Suppressor macrophage treated with lipopolysaccharide for 4 hours (primary cell): ENCODE results near the gene EPHA7.
A peak's percentile ranks its signal among the peaks of the same experiment; 100 is the strongest.

Source experiments
- DNase-seq: peaks from one replicate; pipeline ENCODE4 v3.0.0-alpha.2; 2020

The EPHA7 gene

DNA sequence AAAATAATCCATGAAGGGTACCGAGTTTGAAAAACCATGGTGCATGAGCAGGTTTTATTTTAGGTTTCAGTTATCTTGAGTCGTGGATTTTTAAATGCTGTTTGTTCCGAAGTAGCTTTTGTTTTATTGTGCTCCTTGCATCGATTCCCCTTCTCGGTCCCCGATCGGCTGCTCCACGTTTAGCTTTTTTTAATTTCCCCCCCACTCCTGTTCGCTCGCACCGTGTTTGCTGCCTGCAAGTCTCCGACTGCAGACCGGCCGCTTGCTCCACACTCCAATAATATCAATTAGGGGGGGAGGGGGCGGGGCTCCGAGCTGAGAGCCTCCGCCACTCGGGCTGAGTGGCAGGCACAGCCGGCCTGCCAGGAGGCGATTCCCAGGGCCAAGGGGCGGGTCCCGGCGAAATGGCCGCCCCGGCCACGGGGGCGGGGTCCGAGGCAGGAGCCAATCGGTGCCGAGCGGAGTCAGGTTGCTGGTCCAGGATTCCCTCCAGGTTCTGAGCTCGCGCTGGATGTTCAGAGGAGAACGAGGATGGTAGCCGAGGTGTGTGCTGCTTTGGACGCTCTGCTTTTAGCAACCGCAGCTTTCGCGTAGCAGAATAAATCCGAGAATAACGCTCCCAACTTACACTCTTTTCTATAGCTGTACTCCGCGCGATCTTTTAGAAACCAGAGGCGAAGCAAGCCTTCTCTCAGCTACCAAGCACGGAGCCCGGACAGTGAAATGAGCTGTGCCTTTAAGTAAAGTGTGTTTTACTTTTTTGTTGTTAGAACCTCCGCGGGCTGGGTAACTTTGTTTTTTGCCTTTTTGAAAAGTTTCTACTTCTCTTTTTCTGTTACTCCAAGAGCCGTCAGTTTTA is at the start of gene EPHA7:
Gene EPHA7, minus strand, starts transcription at position 256 of the 859 bp plus-strand sequence. Its CDS starts 218 bp downstream, at position 38.
- DNase-seq, result peak; percentile 60

DNA sequence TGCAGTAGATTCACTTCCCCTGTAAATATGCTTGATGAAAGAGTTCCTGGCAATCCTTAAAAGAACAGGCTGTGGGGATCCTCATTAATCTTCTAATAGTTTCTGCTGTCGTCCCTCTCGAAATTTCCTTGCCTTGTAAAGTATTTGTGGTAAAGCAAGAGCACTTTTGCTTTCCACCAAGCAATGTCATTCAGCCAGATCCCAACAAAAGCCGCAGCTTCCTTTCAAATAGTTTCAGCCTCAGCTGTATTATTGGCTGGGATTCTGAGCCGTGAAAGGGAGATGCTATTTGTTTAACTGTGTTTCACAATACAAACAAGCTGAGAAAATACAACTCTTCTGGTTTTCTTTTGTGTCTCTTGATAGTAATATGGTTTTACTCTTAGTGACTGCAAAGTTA is 48.9 kb upstream of the EPHA7 start:
- no peak for DNase-seq

DNA sequence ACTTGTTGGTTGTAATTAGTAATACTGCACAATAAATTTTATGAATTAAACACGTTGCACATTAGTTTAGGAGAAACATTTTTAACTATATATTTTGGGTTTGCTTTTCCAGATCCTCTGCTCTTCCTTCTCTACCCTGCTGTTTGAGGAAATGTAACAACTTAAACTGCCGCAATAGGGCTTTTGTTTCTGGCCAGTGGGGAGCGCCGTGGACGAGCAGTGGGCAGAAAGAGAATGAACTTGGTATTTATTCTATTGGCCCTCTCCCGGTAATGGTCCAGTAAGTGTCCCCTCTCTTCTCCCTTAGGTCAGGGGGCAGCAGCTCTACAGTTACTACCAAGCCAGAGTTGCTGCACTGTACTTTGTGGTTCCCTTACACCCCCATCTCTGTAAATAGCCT is 35.2 kb upstream of the EPHA7 start:
- DNase-seq, result no peak

DNA sequence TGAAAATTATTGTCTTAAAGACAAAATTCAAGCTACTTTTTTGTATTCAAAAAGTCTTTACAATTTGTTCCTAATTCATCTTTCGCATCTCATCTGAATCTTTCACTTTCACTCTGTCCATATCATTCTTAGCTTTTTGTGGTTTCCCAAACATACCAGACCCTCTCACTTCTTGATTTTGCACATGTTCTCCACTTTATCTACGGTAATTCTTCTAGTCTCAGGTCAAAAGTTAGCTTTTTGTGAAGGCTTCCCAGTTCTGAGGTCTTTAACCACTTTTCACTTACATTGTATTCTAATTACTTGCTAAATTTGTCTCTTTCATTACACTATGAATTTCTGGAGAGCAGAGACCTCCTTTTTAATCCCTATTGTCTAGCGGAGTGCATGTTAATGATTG is 34.6 kb upstream of the EPHA7 start:
- no peak for DNase-seq

DNA sequence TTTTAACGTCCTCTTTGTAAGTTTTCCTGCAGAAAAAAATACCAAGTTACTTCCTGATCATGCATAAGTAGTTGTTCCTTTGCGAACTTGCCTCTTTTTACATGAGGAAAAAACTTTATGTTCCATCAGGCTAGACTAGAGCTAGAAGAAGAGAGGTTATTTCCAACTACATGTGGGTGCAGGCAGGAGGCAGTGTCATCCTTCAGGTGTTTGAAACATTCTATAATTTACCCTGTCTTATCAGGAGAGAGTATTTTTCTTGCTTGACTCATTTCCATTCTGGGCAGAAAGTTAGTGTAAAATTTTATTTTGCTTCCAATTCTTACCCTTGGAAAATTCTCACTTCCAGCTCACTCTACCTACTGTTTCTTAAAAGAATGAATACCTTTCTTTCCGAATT is 28.5 kb upstream of the EPHA7 start:
- DNase-seq, result no peak

DNA sequence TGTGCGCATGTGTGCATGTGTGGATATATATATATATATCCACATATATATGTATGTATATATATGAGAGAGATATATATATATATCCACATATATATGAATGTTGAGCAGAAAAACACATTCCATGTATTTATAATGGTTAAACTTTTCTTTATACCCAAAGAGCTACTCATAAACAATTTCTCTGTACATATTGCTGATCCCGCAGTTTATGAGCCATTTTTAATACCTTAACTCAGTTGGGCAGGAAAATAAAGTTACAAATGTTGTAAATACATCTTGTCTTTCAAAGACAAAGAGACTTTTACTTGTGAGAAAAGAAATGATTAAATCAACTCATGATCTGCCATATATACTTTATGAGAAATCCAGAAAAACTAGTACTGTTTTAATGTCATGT is 18.1 kb upstream of the EPHA7 start:
- DNase-seq, result no peak

DNA sequence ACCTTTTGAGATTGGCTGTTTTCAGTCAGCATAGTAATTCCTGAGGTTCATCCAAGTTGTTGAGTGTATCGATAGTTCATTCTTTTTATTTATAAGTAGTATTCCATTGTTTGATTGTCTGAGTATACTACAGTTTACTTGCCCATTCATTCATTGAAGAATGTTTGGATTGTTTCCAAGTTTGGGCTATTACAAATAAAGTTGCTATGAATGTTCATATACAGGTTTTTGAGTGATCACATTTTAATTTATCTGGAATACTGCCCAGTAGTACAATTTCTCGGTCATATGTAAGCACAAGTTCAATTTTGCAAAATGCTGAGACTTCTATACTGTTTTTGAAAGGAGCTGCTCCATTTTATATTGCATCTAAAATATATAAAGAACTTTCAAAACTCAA is 14.2 kb upstream of the EPHA7 start:
- no peak for DNase-seq

DNA sequence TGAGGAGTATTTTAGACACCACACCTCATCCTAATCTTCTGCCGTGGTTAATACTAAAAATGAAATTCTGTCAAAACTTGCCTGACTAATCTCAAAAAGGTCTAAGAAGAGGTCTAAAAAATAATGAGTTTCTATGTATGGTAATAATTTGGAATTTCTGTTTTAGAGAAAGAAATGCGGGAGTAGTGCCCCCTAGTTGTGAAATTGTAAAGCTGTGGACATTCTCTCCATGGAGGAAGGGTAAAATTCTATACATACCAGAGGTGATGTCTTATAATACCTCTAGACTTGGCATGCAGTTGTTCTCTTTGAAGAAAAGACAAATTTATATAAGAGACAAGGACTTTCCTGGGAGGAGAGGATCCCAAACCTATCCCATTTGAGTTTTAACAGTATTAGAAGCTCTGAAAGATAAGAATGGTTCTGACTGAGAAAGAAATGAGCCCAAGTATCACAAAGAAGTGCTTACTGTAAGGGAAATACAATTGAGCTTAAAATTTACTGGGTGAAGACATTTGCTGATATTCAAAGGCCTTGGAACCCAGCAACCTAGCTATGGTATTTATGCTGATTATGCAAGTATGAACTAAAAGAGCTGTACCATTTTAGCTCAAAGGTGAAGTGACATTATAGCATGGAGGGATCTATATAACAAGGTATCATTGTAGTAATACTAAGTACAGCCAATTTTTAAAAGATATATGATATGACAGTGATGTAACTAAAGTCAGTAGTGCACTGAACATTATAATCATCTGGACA is 5.1 kb upstream of the EPHA7 start:
- peak; percentile 8 for DNase-seq

DNA sequence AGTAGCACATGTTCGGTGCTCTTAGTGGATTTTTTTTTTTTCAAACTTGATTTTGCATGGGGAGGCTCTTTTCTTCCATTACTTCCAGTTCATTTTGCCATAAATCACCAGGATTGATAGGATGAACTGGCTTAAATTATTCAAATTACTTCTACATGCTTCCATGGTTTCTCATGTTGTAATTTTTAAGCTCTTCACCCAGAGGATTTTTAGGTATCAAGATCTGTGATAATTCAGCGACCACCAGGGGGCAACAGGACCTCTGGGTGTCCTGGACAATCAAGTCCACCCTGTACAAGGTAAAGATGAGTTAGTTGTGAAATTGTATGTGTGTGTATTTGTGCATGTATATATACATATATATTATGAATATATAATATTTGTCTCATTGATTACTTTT is 4.2 kb upstream of the EPHA7 start:
- peak; percentile 43 for DNase-seq

DNA sequence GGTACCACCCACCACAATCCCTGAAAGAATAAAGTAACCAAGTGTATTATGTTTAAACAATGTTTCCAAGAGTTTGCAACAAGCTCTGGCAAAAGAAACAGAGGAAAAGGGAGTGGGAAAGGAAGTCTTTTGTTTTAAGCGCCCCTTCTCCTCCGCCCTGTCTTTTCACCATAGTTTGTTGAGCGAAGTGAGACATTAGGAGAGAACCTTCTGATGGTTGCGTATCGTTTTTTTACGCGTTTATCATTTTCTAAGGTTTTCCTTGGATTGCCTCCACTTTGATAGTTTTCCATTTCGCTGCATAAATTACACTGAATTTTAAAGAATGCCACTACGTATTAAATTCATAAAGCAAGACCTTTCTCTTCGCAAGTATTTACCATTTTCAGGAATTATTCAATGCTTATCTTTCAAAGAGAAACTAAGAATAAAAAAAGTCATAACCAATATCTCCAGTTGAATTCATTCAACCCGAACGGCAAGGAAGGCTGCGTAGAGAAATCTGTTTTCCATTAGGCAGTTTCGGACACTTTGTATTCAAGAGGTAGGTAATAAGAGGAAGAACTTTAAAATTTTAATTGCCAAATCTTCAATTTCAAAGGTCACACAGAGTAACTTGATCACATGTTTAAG is 920 bp upstream of the EPHA7 start:
- no peak for DNase-seq

DNA sequence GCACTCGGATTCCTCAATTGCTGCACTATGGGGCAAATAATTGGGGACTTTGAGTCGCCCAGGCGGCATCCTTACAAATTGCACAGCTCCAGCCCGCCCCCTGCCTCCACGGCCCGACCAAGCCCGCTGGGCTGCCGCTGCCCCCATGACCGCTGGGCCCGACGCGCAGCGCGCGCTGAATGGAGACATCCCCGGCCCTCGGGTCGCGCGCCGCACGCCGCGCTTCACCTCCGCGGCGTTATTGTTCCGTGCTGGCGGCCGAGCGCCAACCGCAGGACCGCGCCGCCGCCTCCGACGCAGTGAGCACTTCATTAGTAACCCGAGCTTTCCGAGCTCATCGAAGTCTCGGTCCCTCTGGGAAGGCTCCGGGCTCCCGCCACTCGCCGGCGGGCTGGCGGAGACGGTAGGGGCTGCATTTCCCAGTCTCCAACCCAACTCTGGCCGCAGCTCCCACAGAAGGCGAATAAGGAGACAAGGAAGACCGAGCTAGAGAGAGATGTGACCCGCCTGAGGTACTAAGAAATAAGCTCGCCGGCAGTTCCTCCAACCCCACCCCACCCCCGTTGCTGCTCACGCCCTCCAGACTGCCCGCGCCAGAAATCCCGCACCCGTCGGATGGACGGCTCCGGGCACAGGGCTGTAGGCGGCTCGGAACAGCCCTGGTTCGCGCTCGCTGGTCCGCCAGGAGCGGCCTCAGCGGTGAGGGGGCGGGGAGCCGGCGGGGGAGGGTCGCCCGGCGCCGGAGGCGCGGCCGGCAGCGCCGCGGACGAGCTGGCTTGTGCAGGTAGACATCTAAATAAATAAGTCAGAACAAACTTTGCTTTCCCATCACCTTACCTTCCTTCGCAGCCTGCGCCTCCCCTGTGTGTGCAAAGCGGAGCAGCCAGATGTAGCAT is 703 bp downstream of the EPHA7 start:
- DNase-seq, result peak; percentile 6

DNA sequence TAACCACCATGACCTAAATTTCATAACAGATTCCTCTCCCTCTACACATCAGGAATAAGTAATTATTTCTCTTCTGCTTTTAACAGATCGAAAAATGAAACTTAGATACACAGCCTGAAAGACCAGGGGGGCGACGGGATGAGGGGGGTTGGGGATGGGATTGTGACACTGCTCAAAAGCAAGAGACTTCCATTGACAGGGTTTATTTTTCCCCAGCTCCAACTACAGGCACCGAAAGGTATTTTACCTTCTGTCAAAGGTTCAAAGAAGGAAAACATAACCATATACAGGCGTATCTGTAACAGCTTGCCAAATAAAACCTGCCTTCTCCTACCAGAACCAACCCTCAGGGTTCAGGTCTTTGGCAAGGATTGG is 1.3 kb downstream of the EPHA7 start:
- DNase-seq, result peak; percentile 1

DNA sequence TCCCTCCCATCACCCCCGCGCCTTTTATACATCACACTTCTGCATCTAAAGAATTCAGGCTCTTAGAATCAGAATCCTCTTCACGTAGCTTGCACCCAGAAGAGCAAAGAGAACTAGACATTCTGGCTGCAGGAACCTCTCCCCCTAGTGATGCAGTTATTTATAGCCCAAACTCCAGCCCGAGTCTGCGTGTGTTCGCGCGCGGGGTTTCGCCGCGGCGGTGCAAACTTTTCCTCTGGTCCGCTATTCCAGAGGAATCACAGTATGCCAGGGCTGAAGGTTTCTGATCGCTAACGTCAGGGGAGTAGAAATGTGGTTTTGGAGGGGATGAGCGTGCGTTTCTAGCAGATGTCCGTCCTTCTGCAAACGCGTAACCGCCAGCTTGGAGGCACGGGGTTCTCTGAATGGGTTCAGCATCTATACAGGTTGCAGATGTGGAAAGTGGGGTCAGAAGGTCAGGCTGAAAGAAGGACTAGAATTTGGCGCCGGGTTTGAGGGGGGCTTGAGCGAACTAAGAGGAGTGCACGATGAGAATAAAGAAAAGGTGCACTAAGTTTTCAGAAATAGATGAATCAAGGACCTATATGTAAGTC is 1.8 kb downstream of the EPHA7 start:
- DNase-seq, result no peak

DNA sequence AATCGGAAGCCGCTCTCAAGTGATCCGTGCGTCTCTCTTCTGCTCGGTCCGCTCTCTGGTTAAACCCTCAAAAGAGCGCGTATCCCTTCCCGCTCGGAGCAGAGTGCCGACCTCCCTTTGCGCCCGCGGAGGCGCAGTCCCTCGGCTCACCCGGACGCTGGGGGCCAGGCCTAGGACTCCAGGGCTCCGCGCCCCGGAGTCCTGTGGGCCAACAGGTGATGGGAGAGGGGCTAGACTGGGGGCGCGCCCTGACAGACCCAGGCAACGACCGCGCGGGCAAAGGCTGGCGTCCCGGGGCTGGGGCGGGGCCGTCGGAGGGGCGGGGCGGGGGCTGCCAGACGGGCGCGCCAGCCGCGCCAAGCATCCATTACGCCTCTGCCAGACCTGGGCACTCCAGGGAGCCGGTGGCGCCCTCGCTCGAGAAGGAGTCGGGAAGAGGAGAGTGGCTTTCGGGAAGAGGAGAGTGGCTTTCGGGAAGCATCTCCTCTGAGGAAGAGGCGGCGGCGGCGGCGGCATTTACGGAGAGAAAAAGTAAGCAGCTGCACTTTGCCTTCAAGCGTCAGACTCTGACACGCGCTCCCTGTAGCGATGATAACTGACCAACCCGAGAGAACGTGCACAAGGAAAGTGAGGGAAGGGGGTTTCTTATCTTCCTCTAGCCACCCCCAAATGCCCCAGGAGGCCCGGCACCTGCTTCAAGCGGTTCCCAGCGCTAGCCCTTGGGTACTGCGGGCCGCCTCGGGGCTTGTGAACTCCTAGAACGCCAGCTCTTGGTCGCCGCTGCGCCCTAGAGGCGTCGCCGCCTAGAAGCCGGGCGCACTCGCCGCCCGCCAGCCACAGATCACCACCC is 2.6 kb downstream of the EPHA7 start:
- no peak for DNase-seq

DNA sequence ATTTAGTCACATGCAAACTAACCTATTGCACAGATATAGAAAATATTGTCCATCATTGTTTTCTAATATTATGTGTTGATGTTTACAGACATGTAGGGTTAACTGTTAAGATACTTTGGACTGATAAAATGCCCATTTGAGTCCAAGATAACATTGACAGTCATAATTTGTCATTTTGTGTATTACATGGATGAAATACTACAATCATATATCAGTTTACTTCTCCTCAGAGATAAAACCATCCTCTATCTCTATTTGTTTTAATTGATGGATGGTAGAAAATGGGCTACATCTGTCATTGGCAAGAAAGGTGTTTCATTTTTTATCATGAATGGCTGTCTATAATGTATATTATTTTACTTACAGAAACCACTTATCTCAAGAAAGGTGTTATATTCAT is 6.2 kb downstream of the EPHA7 start:
- no peak for DNase-seq

DNA sequence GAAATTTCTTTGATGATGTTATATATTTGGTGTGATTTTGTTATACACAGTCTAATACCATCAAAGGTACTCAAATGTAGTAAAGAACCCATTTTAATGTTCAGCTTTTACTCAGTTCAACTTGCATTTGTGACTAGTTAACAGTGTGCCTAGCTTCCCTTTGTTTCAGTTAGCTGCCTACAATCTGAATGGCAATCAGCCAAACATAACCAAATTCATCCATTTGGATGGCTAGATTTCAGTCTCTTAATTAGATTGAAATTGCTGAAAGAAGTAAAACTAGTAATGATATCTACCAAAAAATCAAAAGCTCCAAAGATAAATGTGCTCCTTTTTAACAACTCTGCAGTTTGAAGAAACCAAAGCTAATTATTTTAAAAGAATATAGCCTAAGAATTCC is 6.9 kb downstream of the EPHA7 start:
- DNase-seq, result no peak

DNA sequence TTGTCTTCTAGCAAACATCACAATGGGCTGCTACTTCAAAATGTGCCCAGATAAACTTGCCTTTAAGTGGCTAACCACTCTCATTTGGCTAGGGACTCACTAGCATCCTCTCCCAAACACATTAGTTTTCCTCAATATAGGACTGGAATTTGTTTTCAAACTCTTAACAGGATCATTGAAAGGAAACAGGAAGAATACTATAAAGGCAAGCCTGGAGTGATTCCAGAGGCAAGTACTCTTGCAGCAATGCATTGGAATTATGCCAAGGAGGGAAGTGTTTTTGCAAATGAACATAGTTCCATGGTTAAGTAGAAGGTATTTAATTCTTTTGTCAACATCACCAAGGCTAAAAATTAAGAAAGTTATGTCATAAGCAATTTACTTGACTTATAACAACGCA is 12.2 kb downstream of the EPHA7 start:
- no peak for DNase-seq

DNA sequence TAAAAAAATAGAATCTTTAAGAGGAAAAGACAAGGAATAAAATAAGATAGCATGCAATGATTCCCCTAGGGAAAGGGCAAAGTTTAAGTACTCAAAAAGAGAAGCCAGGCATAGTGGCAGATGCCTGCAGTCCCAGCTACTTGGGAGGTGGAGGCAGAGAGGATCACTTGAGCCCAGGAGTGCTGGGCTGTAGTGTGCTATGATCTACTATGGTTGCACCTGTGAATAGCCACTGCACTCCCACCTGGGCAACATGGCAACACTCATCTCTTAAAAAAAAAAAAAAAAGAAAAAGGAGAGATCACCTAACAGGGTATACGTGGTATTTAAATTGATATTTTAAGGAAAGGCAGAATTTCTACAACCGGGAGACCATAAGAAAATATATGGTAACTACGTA is 16.0 kb downstream of the EPHA7 start:
- no peak for DNase-seq

DNA sequence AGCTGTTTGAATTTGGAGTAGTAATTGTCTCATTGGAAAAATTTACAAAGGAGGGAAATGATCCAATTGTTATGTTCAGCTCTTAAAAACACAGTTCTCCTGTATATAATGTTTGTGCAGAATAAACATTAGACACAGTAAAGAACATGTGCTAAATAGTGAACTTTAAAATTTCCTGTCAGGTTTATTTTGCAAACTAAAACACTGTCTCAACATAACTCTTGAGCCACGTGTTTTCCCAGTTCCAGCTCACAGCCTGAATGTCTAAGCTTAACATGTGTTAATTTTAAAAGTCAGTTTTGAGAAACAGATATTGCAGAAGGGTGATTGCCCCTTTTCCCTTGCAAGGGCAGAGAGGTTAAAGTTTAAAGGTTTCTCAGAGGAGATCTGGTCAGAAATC is 20.6 kb downstream of the EPHA7 start:
- DNase-seq, result no peak

DNA sequence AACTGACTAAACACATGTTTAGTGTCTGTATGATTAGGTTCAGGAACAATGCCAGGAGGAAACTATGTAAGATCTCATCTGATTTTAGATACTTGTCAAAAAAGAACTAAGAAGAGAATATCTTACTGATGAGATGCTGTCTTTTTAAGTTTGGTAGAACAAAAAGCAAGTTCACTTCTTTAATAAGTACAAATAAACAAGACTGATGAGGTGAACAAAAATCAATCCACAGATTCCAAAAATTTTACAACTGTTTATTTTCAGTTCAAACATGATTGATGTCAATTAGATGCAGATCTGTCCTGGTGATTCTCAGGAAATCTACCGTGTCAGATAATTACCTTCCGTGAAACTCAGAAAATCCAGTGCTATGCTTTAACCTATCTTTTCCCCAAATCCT is 24.9 kb downstream of the EPHA7 start:
- DNase-seq, result no peak

DNA sequence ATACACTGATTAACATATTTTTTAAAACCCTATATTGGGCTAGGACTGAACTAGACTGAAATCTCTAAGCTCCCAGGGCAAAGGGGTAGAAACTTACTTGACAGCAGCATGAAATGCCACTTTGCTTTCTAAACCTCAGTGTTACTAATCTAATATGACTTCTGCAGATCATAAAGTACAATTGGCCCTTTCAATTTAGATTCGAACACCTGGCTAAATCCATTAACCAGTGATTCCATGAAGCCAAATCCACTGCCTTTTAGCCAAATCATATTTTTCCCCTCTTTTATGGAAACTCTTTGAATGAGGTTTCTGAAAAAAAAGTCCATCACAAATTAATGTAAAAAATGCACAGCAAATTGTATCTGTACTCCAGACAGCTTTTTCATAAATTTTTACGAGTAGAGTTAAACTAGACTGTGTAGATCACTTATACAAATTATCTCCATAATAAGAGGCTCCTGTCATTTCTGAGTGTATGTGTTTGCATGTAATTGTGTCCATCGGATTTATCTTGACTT is 25.7 kb downstream of the EPHA7 start:
- DNase-seq, result no peak
